Activated naive CD8-positive, alpha-beta T cell (primary cell): ENCODE data around the gene PSMB11.
"Not testable (repeated sequence)": the region's sequence is repeated elsewhere in the genome, so short reads cannot be mapped to it uniquely, and the experiment has no call there.

Experiments used
- H3K27ac Mint-ChIP-seq: one replicate; pipeline ENCODE4 v1.8.0; 2021; ENCODE audit warnings: mixed read lengths
- H3K27me3 Mint-ChIP-seq: one replicate; pipeline ENCODE4 v1.8.0; 2021; ENCODE audit warnings: mixed read lengths
- H3K36me3 Mint-ChIP-seq: one replicate; pipeline ENCODE4 v1.8.0; 2021; ENCODE audit warnings: mixed read lengths
- H3K4me1 Mint-ChIP-seq: one replicate; pipeline ENCODE4 v1.8.0; 2021; ENCODE audit warnings: low read depth, mixed read lengths
- H3K4me3 Mint-ChIP-seq: one replicate; pipeline ENCODE4 v1.8.0; 2021; ENCODE audit warnings: mild to moderate bottlenecking, mixed read lengths
- H3K9me3 Mint-ChIP-seq: one replicate; pipeline ENCODE4 v1.8.0; 2021; ENCODE audit warnings: low read depth, mixed read lengths

PSMB11 gene

DNA sequence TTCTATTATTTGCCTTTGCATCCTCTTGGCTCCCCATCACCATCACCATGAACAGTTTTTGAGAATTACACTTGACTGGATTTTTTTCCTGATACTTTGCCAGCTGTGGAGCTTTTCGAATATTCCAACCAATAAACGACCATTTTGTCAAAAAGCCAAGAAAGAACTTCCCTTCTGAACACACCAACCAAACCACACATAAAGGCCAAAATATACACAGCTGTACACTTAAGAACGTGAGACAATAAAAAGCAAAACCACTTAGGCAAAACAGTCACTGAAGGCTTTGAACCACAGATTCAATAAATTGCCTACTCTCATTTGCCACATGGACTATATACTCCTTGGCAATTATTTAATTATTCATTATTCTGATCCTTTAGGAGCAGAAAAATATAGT lies 33.2 kb upstream of the PSMB11 start:
- H3K27ac Mint-ChIP-seq: peak overlapping the region; percentile 22
- no peaks in the 10 kb centered on the region for H3K27me3 Mint-ChIP-seq
- no peaks in the 10 kb centered on the region for H3K9me3 Mint-ChIP-seq
- peaks cover 50% of the 10 kb centered on the region for H3K4me1 Mint-ChIP-seq
- H3K4me3 Mint-ChIP-seq: peak overlapping the region; percentile 93
- H3K36me3 Mint-ChIP-seq: no peaks in the 10 kb centered on the region

DNA sequence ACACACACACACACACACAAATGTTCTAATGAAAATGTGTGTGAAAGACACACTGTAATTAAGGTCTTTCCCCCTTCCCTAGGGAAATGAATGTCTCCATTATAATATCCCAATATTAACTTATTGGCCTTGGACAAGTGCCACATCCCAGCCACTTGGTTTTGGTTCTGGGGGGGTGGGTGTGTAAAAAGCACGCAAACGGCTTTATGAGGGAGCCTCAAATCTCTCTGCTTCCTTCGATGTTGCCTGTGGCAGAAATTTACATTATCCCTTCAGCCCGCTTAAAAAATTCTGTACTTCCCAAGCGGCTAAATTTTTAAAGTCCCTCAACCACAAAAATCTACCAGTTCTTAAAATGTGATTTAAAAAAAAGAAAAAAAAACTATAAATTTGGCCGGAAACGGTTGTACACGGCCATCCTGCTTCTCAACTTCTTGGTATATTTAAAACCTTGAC lies 32.5 kb upstream of the PSMB11 start:
- H3K36me3 Mint-ChIP-seq: no peaks in the 10 kb centered on the region
- no peaks in the 10 kb centered on the region for H3K27me3 Mint-ChIP-seq
- H3K4me1 Mint-ChIP-seq: peaks cover 50% of the 10 kb centered on the region
- H3K9me3 Mint-ChIP-seq: no peaks in the 10 kb centered on the region
- H3K27ac Mint-ChIP-seq: peak overlapping the region; percentile 93
- peak overlapping the region; percentile 93 for H3K4me3 Mint-ChIP-seq

DNA sequence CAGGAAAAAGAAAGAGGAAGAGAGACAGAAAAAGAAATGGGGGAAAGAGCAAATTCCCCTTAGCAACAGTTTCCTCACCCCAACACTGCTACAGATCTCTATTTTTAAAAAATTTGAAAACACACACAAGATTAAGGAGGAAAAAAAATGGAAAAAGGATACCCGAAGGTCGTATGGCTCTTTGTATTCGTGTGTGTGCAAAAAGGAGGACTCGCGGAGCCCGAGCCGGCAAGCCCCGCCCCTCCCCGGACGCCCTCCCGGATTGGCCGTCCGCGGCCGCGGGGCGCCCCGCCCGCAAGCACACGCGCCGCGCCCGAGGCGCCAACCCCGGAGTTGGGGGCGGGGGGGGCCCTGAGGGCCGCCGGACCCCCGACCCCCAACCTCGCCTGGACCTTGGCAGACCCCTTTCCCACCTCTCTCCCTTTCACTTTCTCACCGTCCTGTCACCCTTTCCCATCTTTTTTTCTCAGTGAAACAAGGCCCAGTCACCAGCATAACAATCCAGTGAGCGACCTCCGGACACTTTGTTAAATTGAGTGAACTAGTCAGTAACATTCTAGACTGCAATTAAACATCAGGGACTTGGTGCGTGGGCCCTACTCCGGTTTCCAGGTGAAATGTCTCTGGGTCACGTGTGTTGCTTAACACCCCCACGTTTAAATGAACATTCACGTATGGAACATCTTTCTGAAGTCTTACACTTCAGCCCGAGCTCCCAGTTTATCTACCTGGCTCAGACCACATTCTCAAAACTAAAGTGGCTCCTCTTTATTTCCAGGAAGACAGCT lies 31.9 kb upstream of the PSMB11 start, which contains the start of gene C14orf93:
Gene C14orf93 (minus strand): TSS at position 205 of the 788 bp plus-strand sequence. CDS start 11,120 bp downstream, outside the sequence.
- no peaks in the 10 kb centered on the region for H3K9me3 Mint-ChIP-seq
- H3K27me3 Mint-ChIP-seq: no peaks in the 10 kb centered on the region
- H3K27ac Mint-ChIP-seq: peak within 1 kb of the TSS; percentile 95
- peak within 1 kb of the TSS; percentile 93 for H3K4me3 Mint-ChIP-seq
- H3K4me1 Mint-ChIP-seq: peaks cover 47% of the 10 kb centered on the region
- no peaks in the 10 kb centered on the region for H3K36me3 Mint-ChIP-seq

DNA sequence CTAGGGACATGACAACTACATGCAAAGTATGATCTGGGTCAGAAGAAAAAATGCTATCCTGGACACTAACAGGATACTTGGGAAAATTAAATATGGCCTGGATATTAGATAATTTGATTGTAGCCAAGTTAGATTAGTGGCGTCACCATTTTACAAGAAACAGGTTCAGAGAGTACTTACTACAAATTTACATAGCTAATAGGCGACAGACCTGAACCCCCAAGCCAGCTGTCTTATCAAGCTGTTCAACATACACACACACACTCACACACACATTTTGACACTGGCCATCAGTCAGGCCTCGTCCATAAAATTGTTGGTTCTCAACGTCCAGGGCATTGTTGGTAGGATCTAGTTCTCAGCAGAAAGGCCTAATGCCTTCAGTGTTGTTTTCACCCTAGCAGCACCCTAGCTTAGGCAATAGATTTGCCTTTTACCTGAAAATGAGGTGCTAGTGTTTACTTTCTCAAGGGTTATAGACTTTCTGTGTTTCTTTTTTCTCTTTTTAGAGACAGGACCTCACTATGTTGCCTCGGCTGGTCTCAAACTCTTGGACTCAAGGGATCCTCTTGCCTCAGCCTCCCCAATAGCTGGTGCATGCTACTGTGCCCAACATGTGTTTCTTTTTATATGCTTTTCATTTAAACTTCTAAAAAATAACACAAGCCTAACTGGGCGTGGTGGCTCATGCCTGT lies 28.8 kb upstream of the PSMB11 start:
- Mint-ChIP-seq H3K9me3 (no peaks in the 10 kb centered on the region), H3K27me3 (no peaks in the 10 kb centered on the region), H3K27ac (no peak overlapping the region), H3K4me3 (no peak overlapping the region), H3K4me1 (peaks cover 25% of the 10 kb centered on the region), H3K36me3 (no peaks in the 10 kb centered on the region)

- not testable (repeated sequence) for H3K27ac Mint-ChIP-seq, H3K27me3 Mint-ChIP-seq, H3K36me3 Mint-ChIP-seq, H3K4me3 Mint-ChIP-seq, H3K9me3 Mint-ChIP-seq
- peaks cover 20% of the 10 kb centered on the region for H3K4me1 Mint-ChIP-seq
Measured at GRCh38 chr14:23013749-23014054, 28.3 kb upstream of the PSMB11 start.

GRCh38 chr14:23015618-23016017 lies 26.4 kb upstream of the PSMB11 start:
- H3K4me3 Mint-ChIP-seq: no peak overlapping the region
- H3K9me3 Mint-ChIP-seq: no peaks in the 10 kb centered on the region
- no peaks in the 10 kb centered on the region for H3K36me3 Mint-ChIP-seq
- no peak overlapping the region for H3K27ac Mint-ChIP-seq
- H3K27me3 Mint-ChIP-seq: no peaks in the 10 kb centered on the region
- peaks cover 9% of the 10 kb centered on the region for H3K4me1 Mint-ChIP-seq

DNA sequence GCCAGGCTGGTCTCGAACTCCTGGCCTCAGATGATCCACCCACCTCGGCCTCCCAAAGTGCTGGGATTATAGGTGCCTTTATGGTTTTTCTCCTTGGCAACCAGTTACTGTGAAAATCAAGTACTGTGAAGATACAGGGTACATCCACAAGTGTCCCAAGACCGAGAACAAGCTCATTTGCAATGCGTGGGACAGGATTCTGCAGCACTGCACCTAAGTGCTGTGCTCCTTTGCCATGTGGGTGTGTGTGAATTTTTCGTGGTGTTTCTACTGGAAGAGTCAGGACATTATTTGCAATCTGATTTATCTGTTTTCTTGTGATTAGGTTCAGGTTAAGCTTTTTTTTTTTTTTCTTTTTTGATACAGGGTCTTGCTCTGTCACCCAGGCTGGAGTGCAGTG lies 24.9 kb upstream of the PSMB11 start:
- Mint-ChIP-seq H3K27me3 (no peaks in the 10 kb centered on the region), H3K4me1 (peaks cover 21% of the 10 kb centered on the region), H3K9me3 (no peaks in the 10 kb centered on the region), H3K36me3 (no peaks in the 10 kb centered on the region), H3K4me3 (no peak overlapping the region), H3K27ac (no peak overlapping the region)

- Mint-ChIP-seq H3K27me3 (no peaks in the 10 kb centered on the region), H3K27ac (no peak overlapping the region), H3K9me3 (no peaks in the 10 kb centered on the region), H3K4me1 (peaks cover 27% of the 10 kb centered on the region), H3K4me3 (no peak overlapping the region), H3K36me3 (no peaks in the 10 kb centered on the region)
Measured at GRCh38 chr14:23018107-23018506, 23.9 kb upstream of the PSMB11 start.

GRCh38 chr14:23020143-23021128 lies 21.6 kb upstream of the PSMB11 start:
- H3K4me1 Mint-ChIP-seq: peaks cover 49% of the 10 kb centered on the region
- H3K27ac Mint-ChIP-seq: peak overlapping the region; percentile 59
- H3K4me3 Mint-ChIP-seq: no peak overlapping the region
- peaks cover 12% of the 10 kb centered on the region for H3K36me3 Mint-ChIP-seq
- no peaks in the 10 kb centered on the region for H3K27me3 Mint-ChIP-seq
- H3K9me3 Mint-ChIP-seq: no peaks in the 10 kb centered on the region

DNA sequence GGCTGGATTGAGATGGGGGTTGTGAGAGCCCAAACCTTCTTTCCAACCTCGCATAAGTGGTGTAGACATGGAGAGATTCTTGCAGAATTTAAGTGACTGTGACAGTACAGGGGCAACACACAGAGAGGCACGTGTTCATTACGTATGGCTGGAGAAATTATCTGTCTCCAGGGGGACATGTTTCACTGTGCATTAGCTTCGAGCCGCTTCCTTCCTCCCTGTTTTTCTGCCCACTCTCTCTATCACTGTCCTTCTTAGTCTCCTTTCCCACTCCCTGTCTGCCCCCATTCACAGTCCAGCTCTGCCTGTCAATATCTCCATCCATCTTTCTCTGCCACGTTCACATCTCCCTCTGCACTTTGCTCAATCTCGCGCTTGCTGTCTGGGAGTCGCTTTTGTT lies 20.6 kb upstream of the PSMB11 start:
- no peak overlapping the region for H3K4me3 Mint-ChIP-seq
- H3K27me3 Mint-ChIP-seq: no peaks in the 10 kb centered on the region
- no peaks in the 10 kb centered on the region for H3K9me3 Mint-ChIP-seq
- peaks cover 19% of the 10 kb centered on the region for H3K36me3 Mint-ChIP-seq
- no peak overlapping the region for H3K27ac Mint-ChIP-seq
- H3K4me1 Mint-ChIP-seq: peaks cover 55% of the 10 kb centered on the region

DNA sequence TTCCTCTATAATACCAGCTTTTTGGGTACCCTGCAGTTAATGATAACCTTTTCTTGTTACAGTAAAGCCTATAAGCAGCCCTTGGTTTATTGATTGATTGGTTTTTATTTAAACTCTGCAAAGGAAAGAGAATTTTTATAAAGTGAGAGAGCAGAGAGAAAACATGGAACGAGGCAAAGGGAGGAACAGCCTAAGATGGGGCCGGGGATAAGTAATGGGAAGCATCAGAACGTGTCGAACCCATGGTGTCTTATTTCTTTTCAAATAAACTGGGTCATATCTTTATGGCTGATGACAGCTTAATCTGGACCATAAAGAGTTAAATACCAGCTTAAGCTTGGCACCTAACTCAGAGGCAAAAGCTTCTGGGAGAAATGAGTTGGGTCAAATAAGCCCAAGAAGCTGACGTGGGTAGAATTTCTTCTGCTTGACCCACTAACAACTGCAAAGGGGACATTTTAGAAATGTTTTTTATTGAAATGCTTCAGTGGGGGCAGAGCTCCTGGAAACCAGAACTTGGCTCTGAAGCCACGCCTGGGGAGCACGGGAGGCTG lies 20.0 kb upstream of the PSMB11 start:
- Mint-ChIP-seq H3K4me3 (no peak overlapping the region), H3K27ac (no peak overlapping the region), H3K27me3 (no peaks in the 10 kb centered on the region)

DNA sequence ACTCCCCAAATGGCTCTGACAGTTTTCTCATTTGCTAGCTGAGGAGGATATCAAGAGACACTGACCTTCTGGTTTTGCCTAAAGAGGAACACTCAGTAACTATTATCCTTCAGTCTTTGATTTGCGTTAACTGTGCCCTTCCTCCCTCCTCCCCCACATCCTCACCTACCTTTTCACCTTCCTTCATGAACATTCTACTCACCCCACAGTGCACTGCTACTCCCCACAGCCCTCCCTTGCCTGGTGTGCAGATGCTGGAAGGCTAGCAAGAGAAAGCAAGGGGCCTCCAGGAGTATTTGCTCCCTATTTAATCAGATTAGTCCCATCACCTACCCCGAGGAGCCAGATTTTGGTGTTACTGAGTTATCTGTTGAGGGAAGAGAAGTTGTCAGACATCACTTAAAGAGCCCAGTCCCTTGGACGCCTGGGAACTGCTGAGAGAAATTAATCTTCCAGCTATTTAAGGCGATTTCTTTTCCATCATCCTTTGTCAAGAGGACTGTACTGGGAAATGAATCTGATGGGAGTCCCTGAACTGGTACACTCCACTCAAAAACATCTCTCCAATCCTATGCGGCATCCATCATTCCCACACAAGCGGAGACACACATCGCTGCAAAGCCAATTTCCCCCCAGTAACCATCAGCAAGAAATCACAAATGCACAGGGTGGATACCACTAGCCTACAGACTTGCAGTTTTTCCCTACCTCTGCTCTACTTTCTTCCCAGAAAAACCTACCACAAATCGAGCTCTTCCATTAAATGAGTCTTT lies 18.8 kb upstream of the PSMB11 start:
- peak overlapping the region; percentile 47 for H3K27ac Mint-ChIP-seq
- H3K9me3 Mint-ChIP-seq: no peaks in the 10 kb centered on the region
- peaks cover 61% of the 10 kb centered on the region for H3K4me1 Mint-ChIP-seq
- peak overlapping the region; percentile 51 for H3K4me3 Mint-ChIP-seq
- H3K27me3 Mint-ChIP-seq: no peaks in the 10 kb centered on the region
- peaks cover 23% of the 10 kb centered on the region for H3K36me3 Mint-ChIP-seq

More for the DNA sequence above, 20.0 kb upstream of the PSMB11 start:
- H3K9me3 Mint-ChIP-seq: no peaks in the 10 kb centered on the region
- H3K36me3 Mint-ChIP-seq: peaks cover 19% of the 10 kb centered on the region
- H3K4me1 Mint-ChIP-seq: peaks cover 55% of the 10 kb centered on the region

DNA sequence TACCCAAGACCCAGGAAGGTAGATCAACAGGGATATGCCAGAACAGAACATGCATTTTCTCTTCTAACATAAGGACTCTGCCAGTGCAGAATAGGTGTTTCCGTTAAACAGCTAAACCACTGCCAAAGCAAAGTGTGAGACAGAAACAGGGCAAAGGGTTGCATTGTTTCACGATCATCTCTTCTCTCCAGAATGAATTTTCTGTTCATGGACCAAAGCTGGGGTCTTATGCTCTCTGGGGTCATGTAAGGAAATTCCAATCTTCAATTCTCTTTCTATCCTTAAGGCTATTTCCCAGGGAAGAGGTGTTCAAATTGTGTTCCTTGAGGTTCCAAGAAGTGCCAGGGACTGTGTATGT lies 18.2 kb upstream of the PSMB11 start:
- Mint-ChIP-seq H3K4me1 (peaks cover 65% of the 10 kb centered on the region), H3K4me3 (peak overlapping the region; percentile 51), H3K36me3 (peaks cover 25% of the 10 kb centered on the region), H3K27ac (peak overlapping the region; percentile 54), H3K9me3 (no peaks in the 10 kb centered on the region), H3K27me3 (no peaks in the 10 kb centered on the region)

- peak overlapping the region; percentile 61 for H3K27ac Mint-ChIP-seq
- H3K27me3 Mint-ChIP-seq: no peaks in the 10 kb centered on the region
- H3K4me3 Mint-ChIP-seq: peak overlapping the region; percentile 5
- H3K4me1 Mint-ChIP-seq: peaks cover 73% of the 10 kb centered on the region
- peaks cover 26% of the 10 kb centered on the region for H3K36me3 Mint-ChIP-seq
- H3K9me3 Mint-ChIP-seq: no peaks in the 10 kb centered on the region
Measured at GRCh38 chr14:23024612-23025075, 17.4 kb upstream of the PSMB11 start.
